ENCODE results near the gene TBC1D30. TPM values are rescaled to one million over a fixed set of nuclear protein-coding genes. Genes with fewer than 3 reads are reported as not detected.

Gene TBC1D30
- total RNA-seq, 1 experiment from 2014 or later: 21.4 TPM

DNA sequence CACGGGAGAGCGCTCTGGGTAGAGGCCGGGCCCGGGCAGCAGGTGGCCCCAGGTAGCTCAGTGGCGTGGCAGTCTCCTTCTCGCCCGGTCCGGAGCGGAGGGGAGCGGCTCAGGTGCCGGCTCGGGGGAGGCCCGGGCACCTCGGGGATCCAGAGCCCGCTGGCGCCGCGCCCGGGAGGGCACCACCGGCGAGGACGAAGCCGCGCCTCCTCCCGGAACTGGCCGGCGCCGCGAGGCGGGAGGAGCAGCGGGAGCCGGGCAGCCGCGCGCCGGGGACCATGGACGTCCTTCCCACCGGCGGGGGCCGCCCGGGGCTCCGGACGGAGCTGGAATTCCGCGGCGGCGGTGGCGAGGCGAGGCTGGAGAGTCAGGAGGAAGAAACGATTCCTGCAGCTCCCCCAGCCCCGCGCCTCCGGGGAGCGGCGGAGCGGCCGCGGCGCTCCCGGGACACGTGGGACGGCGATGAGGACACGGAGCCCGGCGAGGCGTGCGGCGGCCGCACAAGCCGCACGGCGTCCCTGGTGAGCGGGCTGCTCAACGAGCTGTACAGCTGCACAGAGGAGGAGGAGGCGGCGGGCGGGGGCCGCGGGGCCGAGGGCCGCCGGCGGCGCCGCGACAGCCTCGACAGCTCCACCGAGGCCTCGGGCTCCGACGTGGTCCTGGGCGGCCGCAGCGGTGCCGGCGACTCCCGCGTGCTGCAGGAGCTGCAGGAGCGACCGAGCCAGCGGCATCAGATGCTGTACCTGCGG, 43.7 kb upstream of the TBC1D30 start:
- Mint-ChIP-seq H3K9me3 (ENCODE audit: low read depth, unreplicated experiment) (peaks cover 3% of the 10 kb centered on the region), H3K4me3 (ENCODE audit: low read depth, unreplicated experiment) (peak overlapping the region; percentile 89), H3K27me3 (ENCODE audit: unreplicated experiment) (no peaks in the 10 kb centered on the region), H3K27ac (ENCODE audit: unreplicated experiment) (peak overlapping the region; percentile 76), H3K4me1 (ENCODE audit: low read depth, unreplicated experiment) (peaks cover 25% of the 10 kb centered on the region), H3K36me3 (ENCODE audit: insufficient read depth, unreplicated experiment) (peaks cover 27% of the 10 kb centered on the region)
- TF ChIP-seq, protein P1, sequence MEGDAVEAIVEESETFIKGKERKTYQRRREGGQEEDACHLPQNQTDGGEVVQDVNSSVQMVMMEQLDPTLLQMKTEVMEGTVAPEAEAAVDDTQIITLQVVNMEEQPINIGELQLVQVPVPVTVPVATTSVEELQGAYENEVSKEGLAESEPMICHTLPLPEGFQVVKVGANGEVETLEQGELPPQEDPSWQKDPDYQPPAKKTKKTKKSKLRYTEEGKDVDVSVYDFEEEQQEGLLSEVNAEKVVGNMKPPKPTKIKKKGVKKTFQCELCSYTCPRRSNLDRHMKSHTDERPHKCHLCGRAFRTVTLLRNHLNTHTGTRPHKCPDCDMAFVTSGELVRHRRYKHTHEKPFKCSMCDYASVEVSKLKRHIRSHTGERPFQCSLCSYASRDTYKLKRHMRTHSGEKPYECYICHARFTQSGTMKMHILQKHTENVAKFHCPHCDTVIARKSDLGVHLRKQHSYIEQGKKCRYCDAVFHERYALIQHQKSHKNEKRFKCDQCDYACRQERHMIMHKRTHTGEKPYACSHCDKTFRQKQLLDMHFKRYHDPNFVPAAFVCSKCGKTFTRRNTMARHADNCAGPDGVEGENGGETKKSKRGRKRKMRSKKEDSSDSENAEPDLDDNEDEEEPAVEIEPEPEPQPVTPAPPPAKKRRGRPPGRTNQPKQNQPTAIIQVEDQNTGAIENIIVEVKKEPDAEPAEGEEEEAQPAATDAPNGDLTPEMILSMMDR (IDR thresholded peaks at IDR 0.05; ENCODE audit: unreplicated experiment): no peak
- no TSS peak for BruUV-seq (replicated peaks)
- CTCF ChIA-PET: interaction anchor here (0.5 to 2.0 kb wide), 9 partner anchors 9 to 801 kb away, joined by 3 to 17 read pairs (median 4); no protein-coding TSS in a partner anchor
- DNase-seq: peak; percentile 83
- intact Hi-C loops (cut with micrococcal nuclease; ENCODE audit: unreplicated experiment): no loop called here

DNA sequence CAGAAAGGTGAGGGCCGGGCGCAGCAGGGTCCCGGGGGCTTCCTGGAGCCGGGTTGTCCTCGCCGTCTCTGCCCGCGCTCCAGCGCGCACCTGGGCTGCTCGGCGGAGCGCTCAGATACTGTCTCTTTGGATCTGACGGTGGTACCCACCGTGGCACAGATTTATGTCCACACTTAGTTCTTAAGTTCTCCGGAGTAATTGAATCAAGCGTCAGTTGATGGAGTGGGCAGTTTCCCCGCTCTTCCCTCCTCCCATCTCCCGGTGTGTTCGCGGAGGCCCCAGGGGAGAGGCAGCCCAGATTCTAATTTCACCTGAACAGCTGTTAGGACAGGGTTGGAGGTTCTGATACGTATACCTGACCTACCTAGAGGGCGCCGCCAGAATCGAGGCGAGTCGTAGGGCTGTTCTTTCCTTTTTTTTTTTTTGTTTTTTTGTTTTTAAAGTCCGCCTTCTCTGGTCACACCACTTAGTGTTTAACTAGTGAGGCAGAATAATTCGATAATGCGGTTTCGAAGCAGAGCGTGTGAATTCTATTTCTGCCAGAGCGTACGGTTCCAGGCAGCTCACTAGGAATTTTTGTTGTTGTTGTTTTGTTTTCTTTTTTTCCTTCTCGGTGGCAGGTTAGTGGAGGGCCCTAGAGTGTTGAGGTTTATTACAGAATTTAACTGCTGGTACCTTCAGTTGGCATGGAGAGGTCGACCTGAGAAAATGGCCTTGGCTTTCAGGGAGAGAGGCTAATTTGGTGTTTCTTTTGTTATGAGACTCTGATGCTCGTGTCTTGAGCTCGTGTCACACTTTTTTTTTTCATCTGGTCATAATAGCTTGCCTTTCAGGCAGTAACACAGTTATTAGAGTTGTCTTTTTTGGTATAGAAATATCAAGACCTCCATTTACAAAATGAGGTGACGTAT, 42.9 kb upstream of the TBC1D30 start:
- TF ChIP-seq, protein P1 (IDR thresholded peaks at IDR 0.05; ENCODE audit: unreplicated experiment): no peak
- BruUV-seq (replicated peaks): TSS peak; percentile 66
- peaks cover 25% of the 10 kb centered on the region for H3K4me1 Mint-ChIP-seq (ENCODE audit: low read depth, unreplicated experiment)
- intact Hi-C loops (cut with micrococcal nuclease; ENCODE audit: unreplicated experiment): no loop called here
- peaks cover 27% of the 10 kb centered on the region for H3K36me3 Mint-ChIP-seq (ENCODE audit: insufficient read depth, unreplicated experiment)
- CTCF ChIA-PET: interaction anchor here (0.5 to 2.0 kb wide), 9 partner anchors 12 to 800 kb away, joined by 3 to 17 read pairs (median 4); no protein-coding TSS in a partner anchor
- H3K27ac Mint-ChIP-seq (ENCODE audit: unreplicated experiment): peak overlapping the region; percentile 69
- no peaks in the 10 kb centered on the region for H3K27me3 Mint-ChIP-seq (ENCODE audit: unreplicated experiment)
- H3K9me3 Mint-ChIP-seq (ENCODE audit: low read depth, unreplicated experiment): no peaks in the 10 kb centered on the region
- peak; percentile 36 for DNase-seq
- peak overlapping the region; percentile 89 for H3K4me3 Mint-ChIP-seq (ENCODE audit: low read depth, unreplicated experiment)

DNA sequence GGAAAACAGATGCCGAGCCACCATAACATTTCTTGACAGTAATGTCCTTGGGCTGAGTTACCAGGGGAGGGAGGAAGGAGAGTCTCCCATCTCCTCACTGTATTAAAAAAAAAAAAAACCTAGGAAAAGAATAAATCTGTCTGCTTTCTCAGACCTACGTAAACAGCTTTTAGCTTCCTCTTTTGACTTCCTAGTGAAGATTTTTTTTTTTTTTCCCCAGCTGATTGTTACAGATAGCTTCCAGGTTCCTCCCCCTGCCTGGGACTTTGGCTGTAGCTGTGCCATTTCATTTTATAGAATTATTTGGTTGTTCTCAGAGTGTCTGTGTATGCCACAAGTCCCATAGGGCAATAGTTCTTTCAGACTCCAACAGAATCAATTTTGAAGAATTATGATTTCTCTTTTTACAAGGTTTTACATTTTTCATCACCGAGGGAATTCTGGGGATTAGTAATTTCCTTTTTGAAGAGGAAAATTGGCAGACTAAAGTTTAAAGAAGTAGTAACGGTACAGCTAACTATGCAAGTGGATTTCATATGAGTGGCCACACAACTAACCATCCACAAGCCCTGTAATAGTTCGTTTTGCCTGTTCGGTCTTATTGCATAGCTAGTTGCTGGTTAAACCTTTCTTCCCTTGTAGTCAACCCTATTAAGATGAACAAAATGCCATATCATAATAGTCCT, 42.1 kb upstream of the TBC1D30 start:
- Mint-ChIP-seq H3K36me3 (ENCODE audit: insufficient read depth, unreplicated experiment) (peaks cover 27% of the 10 kb centered on the region), H3K4me1 (ENCODE audit: low read depth, unreplicated experiment) (peaks cover 17% of the 10 kb centered on the region), H3K27ac (ENCODE audit: unreplicated experiment) (peak overlapping the region; percentile 69), H3K9me3 (ENCODE audit: low read depth, unreplicated experiment) (no peaks in the 10 kb centered on the region), H3K4me3 (ENCODE audit: low read depth, unreplicated experiment) (peak overlapping the region; percentile 89), H3K27me3 (ENCODE audit: unreplicated experiment) (no peaks in the 10 kb centered on the region)
- TF ChIP-seq, protein P1 (IDR thresholded peaks at IDR 0.05; ENCODE audit: unreplicated experiment): no peak
- no TSS peak for BruUV-seq (replicated peaks)
- CTCF ChIA-PET: interaction anchor here (0.6 to 1.7 kb wide), 4 partner anchors 14 to 352 kb away, joined by 3 to 13 read pairs (median 4); no protein-coding TSS in a partner anchor
- intact Hi-C loops (cut with micrococcal nuclease; ENCODE audit: unreplicated experiment): no loop called here
- DNase-seq: no peak

GRCh38 chr12:64785838-64786237, 38.6 kb upstream of the TBC1D30 start:
- Mint-ChIP-seq H3K4me1 (ENCODE audit: low read depth, unreplicated experiment) (peaks cover 35% of the 10 kb centered on the region), H3K36me3 (ENCODE audit: insufficient read depth, unreplicated experiment) (peaks cover 21% of the 10 kb centered on the region), H3K27me3 (ENCODE audit: unreplicated experiment) (no peaks in the 10 kb centered on the region), H3K27ac (ENCODE audit: unreplicated experiment) (no peak overlapping the region), H3K9me3 (ENCODE audit: low read depth, unreplicated experiment) (no peaks in the 10 kb centered on the region), H3K4me3 (ENCODE audit: low read depth, unreplicated experiment) (no peak overlapping the region)
- no peak for DNase-seq
- TF ChIP-seq, protein P1 (IDR thresholded peaks at IDR 0.05; ENCODE audit: unreplicated experiment): no peak
- intact Hi-C loops (cut with micrococcal nuclease; ENCODE audit: unreplicated experiment): no loop called here
- CTCF ChIA-PET: interaction anchor here (1.7 kb wide), 1 partner anchor 16 kb away, joined by 4 read pairs; no protein-coding TSS in a partner anchor
- no TSS peak for BruUV-seq (replicated peaks)

All from Calu3 (cell line).